HG02840 (cell line): Measurements from ENCODE around the gene FAM20A.
"Not testable (repeated sequence)": the region's sequence is repeated elsewhere in the genome, so short reads cannot be mapped to it uniquely, and the experiment has no call there.

Experiments used
- ATAC-seq: cut with Tn5 transposase; IDR thresholded peaks from one replicate; pipeline ENCODE4 v1.9.1; 2021; ENCODE audit warnings: mild to moderate bottlenecking, moderate library complexity, moderate number of reproducible peaks; ENCODE audit not compliant: unreplicated experiment, low FRiP score

The FAM20A gene

GRCh38 chr17:68592682-68593641 lies 8.2 kb downstream of the FAM20A start:
- no peak for ATAC-seq

- ATAC-seq: no peak
These were observed 9.2 kb downstream of the FAM20A start for GRCh38 chr17:68592009-68592408.

GRCh38 chr17:68591583-68591982 lies 9.6 kb downstream of the FAM20A start:
- no peak for ATAC-seq

GRCh38 chr17:68589086-68589485 lies 12.1 kb downstream of the FAM20A start:
- ATAC-seq: no peak

GRCh38 chr17:68588362-68588761 lies 12.8 kb downstream of the FAM20A start:
- no peak for ATAC-seq

GRCh38 chr17:68587847-68588246 lies 13.3 kb downstream of the FAM20A start:
- no peak for ATAC-seq

GRCh38 chr17:68587026-68587425 lies 14.1 kb downstream of the FAM20A start:
- ATAC-seq: no peak

GRCh38 chr17:68585643-68586042 lies 15.5 kb downstream of the FAM20A start:
- no peak for ATAC-seq

GRCh38 chr17:68584581-68585303 lies 16.4 kb downstream of the FAM20A start:
- ATAC-seq: no peak

- not testable (repeated sequence) for ATAC-seq
These were observed 18.3 kb downstream of the FAM20A start for GRCh38 chr17:68582867-68583266.

GRCh38 chr17:68581863-68582645 lies 19.1 kb downstream of the FAM20A start:
- no peak for ATAC-seq

GRCh38 chr17:68580236-68580770 lies 20.9 kb downstream of the FAM20A start:
- ATAC-seq: no peak

GRCh38 chr17:68579194-68579927 lies 21.8 kb downstream of the FAM20A start:
- ATAC-seq: no peak

- no peak for ATAC-seq
These were observed 22.9 kb downstream of the FAM20A start for GRCh38 chr17:68578236-68578635.

- ATAC-seq: no peak
These were observed 23.7 kb downstream of the FAM20A start for GRCh38 chr17:68577497-68577821.

- no peak for ATAC-seq
These were observed 24.2 kb downstream of the FAM20A start for GRCh38 chr17:68576811-68577496.

GRCh38 chr17:68576137-68576536 lies 25.0 kb downstream of the FAM20A start:
- ATAC-seq: no peak

- no peak for ATAC-seq
These were observed 27.8 kb downstream of the FAM20A start for GRCh38 chr17:68573338-68573737.

GRCh38 chr17:68572138-68572842 lies 28.9 kb downstream of the FAM20A start:
- no peak for ATAC-seq
